ENCODE results near the gene DLK1.

DLK1 gene

DNA sequence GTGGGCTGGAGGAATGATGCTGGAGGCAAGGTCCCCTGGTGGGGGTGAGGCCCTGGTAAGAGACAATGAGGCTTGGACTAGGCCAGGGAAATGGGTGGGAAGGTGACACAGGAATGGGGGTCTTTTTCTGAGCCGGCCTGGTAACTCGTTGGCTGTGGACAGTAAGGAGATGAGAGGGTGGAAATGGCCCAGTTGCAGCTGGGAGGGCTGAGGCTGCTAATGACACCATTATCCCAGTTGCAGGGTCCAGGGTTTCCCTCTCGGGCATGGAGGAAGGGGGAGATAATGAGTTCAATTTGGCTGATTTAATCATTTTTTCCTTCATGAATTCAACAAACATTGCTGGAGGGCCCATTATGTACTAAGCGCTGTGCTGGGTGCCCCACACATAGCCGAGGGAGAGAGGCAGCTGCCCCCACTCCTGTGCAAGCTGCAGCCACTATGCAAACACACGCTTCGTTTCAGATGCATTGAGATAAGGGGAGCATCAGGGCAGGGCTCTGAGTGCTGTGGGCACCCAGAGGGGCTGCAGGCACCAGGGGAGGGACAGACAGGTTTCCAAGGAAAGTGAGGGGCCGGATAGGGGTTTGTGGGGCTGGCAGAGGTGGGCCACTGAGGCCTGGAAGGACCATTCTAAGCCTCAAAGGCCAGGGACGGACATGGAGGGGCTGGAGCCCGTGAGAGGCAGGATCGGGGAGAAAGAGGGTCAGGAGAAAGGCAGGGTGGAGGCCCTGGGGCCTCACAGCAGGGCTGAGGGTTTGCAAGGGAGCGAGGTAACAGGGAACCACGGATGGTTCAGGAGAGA, 56.0 kb downstream of the DLK1 start:
- peaks cover 29% of the 10 kb centered on the region for H3K27me3 Mint-ChIP-seq (ENCODE audit: low read depth)
- H3K4me3 Mint-ChIP-seq = no peak overlapping the region
- peaks cover 84% of the 10 kb centered on the region for H3K4me1 Mint-ChIP-seq
- H3K36me3 Mint-ChIP-seq (ENCODE audit: low read depth) = no peaks in the 10 kb centered on the region
- H3K9me3 Mint-ChIP-seq = no peaks in the 10 kb centered on the region
- TF ChIP-seq, protein P1, sequence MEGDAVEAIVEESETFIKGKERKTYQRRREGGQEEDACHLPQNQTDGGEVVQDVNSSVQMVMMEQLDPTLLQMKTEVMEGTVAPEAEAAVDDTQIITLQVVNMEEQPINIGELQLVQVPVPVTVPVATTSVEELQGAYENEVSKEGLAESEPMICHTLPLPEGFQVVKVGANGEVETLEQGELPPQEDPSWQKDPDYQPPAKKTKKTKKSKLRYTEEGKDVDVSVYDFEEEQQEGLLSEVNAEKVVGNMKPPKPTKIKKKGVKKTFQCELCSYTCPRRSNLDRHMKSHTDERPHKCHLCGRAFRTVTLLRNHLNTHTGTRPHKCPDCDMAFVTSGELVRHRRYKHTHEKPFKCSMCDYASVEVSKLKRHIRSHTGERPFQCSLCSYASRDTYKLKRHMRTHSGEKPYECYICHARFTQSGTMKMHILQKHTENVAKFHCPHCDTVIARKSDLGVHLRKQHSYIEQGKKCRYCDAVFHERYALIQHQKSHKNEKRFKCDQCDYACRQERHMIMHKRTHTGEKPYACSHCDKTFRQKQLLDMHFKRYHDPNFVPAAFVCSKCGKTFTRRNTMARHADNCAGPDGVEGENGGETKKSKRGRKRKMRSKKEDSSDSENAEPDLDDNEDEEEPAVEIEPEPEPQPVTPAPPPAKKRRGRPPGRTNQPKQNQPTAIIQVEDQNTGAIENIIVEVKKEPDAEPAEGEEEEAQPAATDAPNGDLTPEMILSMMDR (IDR thresholded peaks at IDR 0.05; ENCODE audit: unreplicated experiment in 3 of 3) = no peak
- H3K27ac Mint-ChIP-seq = peak overlapping the region; percentile 45 to 76 (median 47)

DNA sequence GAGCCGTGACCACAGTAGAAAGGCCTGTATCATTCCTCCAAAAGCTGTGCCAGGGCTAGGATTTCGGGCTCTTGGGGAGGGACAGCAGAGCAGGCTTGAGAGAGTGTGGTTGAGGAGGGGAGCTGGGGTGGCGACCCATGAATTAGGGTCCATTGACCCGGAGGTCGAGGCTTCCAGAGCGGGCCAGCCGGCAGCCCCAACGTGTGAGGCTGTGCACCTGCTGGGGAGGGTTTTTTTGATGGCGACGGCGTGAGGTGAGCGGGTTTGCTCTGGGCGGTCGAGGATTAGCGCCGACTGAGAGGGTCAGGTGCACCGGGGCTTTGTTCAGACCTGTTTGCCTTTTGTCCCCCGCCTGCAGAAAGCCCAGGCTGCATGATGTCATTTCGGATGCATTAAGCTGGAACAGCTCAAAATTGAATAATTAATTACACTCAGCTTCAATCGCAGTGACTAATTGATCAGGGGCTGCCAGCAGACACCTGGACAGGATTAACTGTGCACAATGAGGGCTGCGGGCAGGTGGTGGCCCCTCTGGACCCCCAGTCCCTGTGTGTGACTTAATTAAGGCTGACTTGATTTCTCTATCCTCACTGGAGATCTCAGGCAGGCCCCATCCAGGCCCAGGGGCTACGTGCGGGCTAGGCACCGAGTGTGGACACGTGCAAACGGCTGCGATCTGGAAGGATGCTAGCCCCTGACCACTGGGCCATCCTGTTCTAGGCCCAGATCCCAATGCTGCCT, 57.1 kb downstream of the DLK1 start:
- no peak overlapping the region for H3K4me3 Mint-ChIP-seq
- peaks cover 84% of the 10 kb centered on the region for H3K4me1 Mint-ChIP-seq
- TF ChIP-seq, protein P1 (IDR thresholded peaks at IDR 0.05; ENCODE audit: unreplicated experiment in 3 of 3) = no peak
- peak overlapping the region in 1 of 3 experiments; percentile 16 for H3K27ac Mint-ChIP-seq
- H3K9me3 Mint-ChIP-seq = no peaks in the 10 kb centered on the region
- no peaks in the 10 kb centered on the region for H3K36me3 Mint-ChIP-seq (ENCODE audit: low read depth)
- H3K27me3 Mint-ChIP-seq (ENCODE audit: low read depth) = peaks cover 32% of the 10 kb centered on the region

DNA sequence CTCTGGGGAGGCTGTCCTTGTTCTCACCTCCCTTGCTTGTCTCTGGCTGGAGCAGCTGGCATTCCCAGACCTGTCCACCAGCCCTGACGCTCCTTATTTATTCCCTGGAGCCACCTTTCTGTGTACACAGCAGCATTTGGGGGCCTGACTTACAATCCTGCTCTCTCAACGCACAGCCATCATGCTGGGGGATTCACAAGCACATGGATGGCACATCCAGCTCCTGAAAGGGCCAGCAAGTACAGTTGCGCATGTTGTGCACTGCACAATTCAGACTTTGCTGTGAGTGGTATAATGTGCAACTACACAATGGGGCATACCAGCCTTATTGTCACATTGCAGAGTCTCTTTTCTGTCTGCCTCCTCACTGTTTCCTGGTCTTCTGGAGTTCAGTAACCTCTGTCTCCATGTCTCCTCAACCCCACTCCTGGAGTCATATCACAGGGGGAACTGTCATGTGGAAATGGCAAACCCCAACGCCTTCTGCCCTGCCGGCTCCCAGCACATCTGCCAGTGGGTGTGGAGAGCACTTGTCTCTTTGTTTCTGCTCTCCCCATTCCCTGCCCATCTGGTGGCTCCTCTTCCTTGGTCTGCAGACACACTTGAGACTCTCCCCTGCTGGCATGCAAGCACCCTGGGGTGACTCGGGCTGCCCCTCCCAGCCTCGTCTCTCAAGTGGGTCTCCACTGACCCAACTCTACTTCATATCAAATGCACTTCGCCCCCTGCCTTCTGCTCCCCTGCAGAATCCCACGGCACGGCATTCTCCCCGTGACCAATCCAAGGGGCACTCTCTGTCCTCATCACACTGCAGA, 58.0 kb downstream of the DLK1 start:
- peak overlapping the region in 2 of 3 experiments; percentile 16 to 66 for H3K27ac Mint-ChIP-seq
- H3K4me1 Mint-ChIP-seq = peaks cover 88% of the 10 kb centered on the region
- H3K9me3 Mint-ChIP-seq = no peaks in the 10 kb centered on the region
- peaks cover 30% of the 10 kb centered on the region for H3K27me3 Mint-ChIP-seq (ENCODE audit: low read depth)
- H3K36me3 Mint-ChIP-seq (ENCODE audit: low read depth) = no peaks in the 10 kb centered on the region
- H3K4me3 Mint-ChIP-seq = peak overlapping the region in 2 of 3 experiments; percentile 4 to 43
- TF ChIP-seq, protein P1 (IDR thresholded peaks at IDR 0.05; ENCODE audit: unreplicated experiment in 3 of 3) = no peak

DNA sequence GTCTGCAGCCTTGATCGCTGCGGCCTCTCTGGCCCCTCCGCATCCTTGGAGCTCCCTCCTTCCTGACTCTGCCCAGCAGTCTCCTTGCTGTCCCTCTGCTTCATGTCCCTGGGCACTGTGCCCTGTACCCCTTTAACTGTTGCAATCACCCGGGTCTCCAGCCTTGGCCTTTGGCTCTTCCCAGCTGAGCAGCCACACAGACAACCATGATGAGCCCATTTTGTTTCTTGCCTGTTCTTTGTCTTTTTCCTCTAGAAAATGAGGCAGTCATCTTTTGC, 58.6 kb downstream of the DLK1 start:
- Mint-ChIP-seq H3K36me3 (ENCODE audit: low read depth) (no peaks in the 10 kb centered on the region), H3K9me3 (no peaks in the 10 kb centered on the region), H3K4me3 (peak overlapping the region in 1 of 3 experiments; percentile 18), H3K4me1 (peaks cover 88% of the 10 kb centered on the region), H3K27ac (peak overlapping the region in 1 of 3 experiments; percentile 66), H3K27me3 (ENCODE audit: low read depth) (peaks cover 29% of the 10 kb centered on the region)
- TF ChIP-seq, protein P1 (IDR thresholded peaks at IDR 0.05; ENCODE audit: unreplicated experiment in 3 of 3) = no peak

DNA sequence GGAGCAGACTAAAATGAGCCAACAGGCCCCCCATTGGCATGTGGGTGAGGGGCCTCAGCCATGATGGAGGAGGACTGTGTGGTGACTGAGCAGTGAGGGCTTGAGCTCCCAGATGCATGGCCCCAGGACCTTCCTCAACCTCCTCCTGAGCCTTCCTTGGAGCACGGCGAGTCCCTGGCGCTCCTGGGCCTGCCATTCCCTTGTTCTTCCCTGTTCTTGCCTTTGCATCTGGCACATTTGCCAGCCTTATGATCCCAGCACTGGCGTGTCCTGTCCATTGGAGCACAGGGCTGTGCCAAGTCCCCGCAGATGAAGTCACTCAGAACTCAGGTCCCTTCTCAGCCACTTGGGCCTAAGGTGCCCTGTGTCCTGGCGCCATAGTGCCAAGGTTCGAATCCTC, 58.9 kb downstream of the DLK1 start:
- H3K27ac Mint-ChIP-seq = peak overlapping the region; percentile 30 to 66 (median 45)
- peaks cover 88% of the 10 kb centered on the region for H3K4me1 Mint-ChIP-seq
- H3K36me3 Mint-ChIP-seq (ENCODE audit: low read depth) = no peaks in the 10 kb centered on the region

More for the DNA sequence above, 58.9 kb downstream of the DLK1 start:
- H3K4me3 Mint-ChIP-seq = no peak overlapping the region
- TF ChIP-seq, protein P1 (IDR thresholded peaks at IDR 0.05; ENCODE audit: unreplicated experiment in 3 of 3) = no peak
- H3K27me3 Mint-ChIP-seq (ENCODE audit: low read depth) = peaks cover 27% of the 10 kb centered on the region
- H3K9me3 Mint-ChIP-seq = no peaks in the 10 kb centered on the region
